DND-41 (cell line): ENCODE results near the gene MECR.

Experiments used
- ATAC-seq: fragments of 200-7000 bp; cut with Tn5 transposase; 3 replicates; pipeline ENCODE4 v1.9.1; 2021; ENCODE audit warnings: low read depth; ENCODE audit not compliant: insufficient read depth
- DNase-seq: peaks from one replicate; pipeline ENCODE4 v3.0.0-alpha.2; 2020
- H2AFZ ChIP-seq: 2 replicates; pipeline ENCODE4 v1.6.0; 2012; ENCODE audit warnings: low read depth, low read length
- H3K27ac ChIP-seq: 2 replicates; pipeline ENCODE4 v1.5.1; 2012; ENCODE audit warnings: low read length, inconsistent platforms
- H3K27me3 ChIP-seq: fragments of 200-600 bp; sonication (generic); 2 replicates; pipeline ENCODE4 v1.6.0; 2012; ENCODE audit warnings: low read length, mild to moderate bottlenecking, inconsistent platforms; ENCODE audit not compliant: insufficient read depth, poor library complexity
- H3K36me3 ChIP-seq: 2 replicates; pipeline ENCODE4 v1.5.1; 2012; ENCODE audit warnings: low read length, inconsistent platforms; ENCODE audit not compliant: insufficient read depth
- H3K4me1 ChIP-seq: 2 replicates; pipeline ENCODE4 v1.5.1; 2012; ENCODE audit warnings: mild to moderate bottlenecking, low read length; ENCODE audit not compliant: insufficient read depth
- H3K4me2 ChIP-seq: 2 replicates; pipeline ENCODE4 v1.6.0; 2012; ENCODE audit warnings: mild to moderate bottlenecking, moderate library complexity, low read length, inconsistent platforms; ENCODE audit not compliant: insufficient read depth
- H3K4me3 ChIP-seq, 2 experiments: fragments of 200-600 bp in 1 of 2; shearing (Covaris generic) in 1 of 2; 2 replicates each; pipeline ENCODE4 v1.5.1; 2012 to 2016; ENCODE audit warnings: inconsistent platforms in 2 of 2, low read length in 2 of 2, mild to moderate bottlenecking in 2 of 2, low read depth in 1 of 2, moderate library complexity in 1 of 2
- H3K79me2 ChIP-seq: 2 replicates; pipeline ENCODE4 v1.6.0; 2012; ENCODE audit warnings: low read length, inconsistent platforms; ENCODE audit not compliant: insufficient read depth
- H3K9ac ChIP-seq: 2 replicates; pipeline ENCODE4 v1.6.0; 2012; ENCODE audit warnings: low read depth, mild to moderate bottlenecking, inconsistent platforms, low read length, moderate library complexity
- H3K9me3 ChIP-seq: 2 replicates; pipeline ENCODE4 v1.5.1; 2012; ENCODE audit warnings: low read length, moderate library complexity, mild to moderate bottlenecking, inconsistent platforms; ENCODE audit not compliant: insufficient read depth, severe bottlenecking
- H4K20me1 ChIP-seq: 2 replicates; pipeline ENCODE4 v1.6.0; 2012; ENCODE audit warnings: low read length; ENCODE audit not compliant: insufficient read depth
- EZH2 ChIP-seq: IDR thresholded peaks from 3 replicates; pipeline ENCODE4 v1.6.1; 2012; ENCODE audit warnings: borderline replicate concordance, low read depth, mild to moderate bottlenecking, moderate library complexity, low read length, inconsistent platforms; ENCODE audit not compliant: severe bottlenecking
- TF ChIP-seq, protein P1 (sequence below): IDR thresholded peaks from 2 replicates; pipeline ENCODE4 v1.5.1; 2012; ENCODE audit warnings: borderline replicate concordance, low read length, moderate library complexity, mild to moderate bottlenecking; ENCODE audit not compliant: poor library complexity, severe bottlenecking; ENCODE audit errors: extremely low read depth

Gene MECR

DNA sequence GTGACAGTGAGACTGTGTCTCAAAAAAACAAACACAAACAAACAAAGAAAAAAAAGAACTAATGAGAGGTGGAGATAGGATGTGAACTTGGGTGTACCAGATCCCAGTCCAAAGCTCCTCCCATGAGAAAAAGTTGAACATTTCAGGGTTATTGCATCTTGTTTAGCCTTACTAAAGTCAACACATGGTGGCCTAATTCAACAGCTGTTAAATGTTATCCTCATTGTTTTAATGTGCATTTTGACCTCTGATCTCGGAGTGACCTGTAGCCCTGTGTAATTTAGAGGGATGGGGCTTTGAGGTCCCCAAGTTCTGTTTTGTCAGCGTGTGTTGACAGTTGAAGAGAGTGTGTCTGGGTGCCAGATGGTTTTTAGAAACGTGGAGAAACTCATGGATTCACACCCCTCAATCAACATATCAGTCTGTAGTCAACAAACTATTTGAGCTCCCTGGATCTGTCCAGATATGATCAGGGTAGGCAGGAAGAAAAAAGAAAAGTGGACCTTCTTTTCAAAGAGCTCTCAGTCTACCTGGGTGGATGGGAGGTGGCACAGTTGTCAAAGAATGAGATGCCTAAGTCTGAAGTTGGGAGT, 40.3 kb upstream of the MECR start:
- no peak for ATAC-seq
- H2AFZ ChIP-seq = no peak overlapping the region
- H3K4me2 ChIP-seq = no peak overlapping the region
- no peaks in the 10 kb centered on the region for H4K20me1 ChIP-seq
- peaks cover 5% of the 10 kb centered on the region for H3K27me3 ChIP-seq
- H3K4me3 ChIP-seq = no peak overlapping the region
- H3K4me1 ChIP-seq = no peaks in the 10 kb centered on the region
- H3K9me3 ChIP-seq = no peaks in the 10 kb centered on the region
- no peaks in the 10 kb centered on the region for H3K36me3 ChIP-seq
- no peak for TF ChIP-seq EZH2
- TF ChIP-seq, protein P1, sequence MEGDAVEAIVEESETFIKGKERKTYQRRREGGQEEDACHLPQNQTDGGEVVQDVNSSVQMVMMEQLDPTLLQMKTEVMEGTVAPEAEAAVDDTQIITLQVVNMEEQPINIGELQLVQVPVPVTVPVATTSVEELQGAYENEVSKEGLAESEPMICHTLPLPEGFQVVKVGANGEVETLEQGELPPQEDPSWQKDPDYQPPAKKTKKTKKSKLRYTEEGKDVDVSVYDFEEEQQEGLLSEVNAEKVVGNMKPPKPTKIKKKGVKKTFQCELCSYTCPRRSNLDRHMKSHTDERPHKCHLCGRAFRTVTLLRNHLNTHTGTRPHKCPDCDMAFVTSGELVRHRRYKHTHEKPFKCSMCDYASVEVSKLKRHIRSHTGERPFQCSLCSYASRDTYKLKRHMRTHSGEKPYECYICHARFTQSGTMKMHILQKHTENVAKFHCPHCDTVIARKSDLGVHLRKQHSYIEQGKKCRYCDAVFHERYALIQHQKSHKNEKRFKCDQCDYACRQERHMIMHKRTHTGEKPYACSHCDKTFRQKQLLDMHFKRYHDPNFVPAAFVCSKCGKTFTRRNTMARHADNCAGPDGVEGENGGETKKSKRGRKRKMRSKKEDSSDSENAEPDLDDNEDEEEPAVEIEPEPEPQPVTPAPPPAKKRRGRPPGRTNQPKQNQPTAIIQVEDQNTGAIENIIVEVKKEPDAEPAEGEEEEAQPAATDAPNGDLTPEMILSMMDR = no peak
- H3K27ac ChIP-seq = no peak overlapping the region
- no peak overlapping the region for H3K9ac ChIP-seq
- DNase-seq = no peak
- no peaks in the 10 kb centered on the region for H3K79me2 ChIP-seq

DNA sequence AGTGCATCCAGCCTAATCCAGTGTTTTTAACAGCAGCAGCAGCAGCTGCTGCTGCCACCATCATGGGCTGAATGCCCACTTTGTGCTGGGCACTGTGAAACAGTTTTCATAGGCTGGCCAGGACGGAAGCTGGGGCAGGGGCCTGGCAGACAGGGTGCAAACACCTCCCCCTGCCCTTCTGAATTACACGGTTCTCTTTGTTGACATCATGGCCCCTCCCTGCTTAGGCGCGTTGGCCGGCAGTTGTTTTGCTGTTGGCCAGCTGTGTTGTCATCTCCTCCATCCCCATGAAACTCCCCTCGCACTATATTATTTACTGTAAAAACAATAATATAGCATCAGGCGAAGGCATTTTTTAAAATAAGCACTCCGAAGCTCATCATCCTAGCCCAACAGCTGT, 38.6 kb upstream of the MECR start:
- ATAC-seq (no peak), DNase-seq (no peak)
- H3K9ac ChIP-seq = no peak overlapping the region
- H3K9me3 ChIP-seq = no peaks in the 10 kb centered on the region
- no peaks in the 10 kb centered on the region for H3K36me3 ChIP-seq
- no peak overlapping the region for H3K4me3 ChIP-seq
- no peaks in the 10 kb centered on the region for H3K4me1 ChIP-seq
- H3K27me3 ChIP-seq = peaks cover 5% of the 10 kb centered on the region
- no peaks in the 10 kb centered on the region for H3K79me2 ChIP-seq
- H4K20me1 ChIP-seq = no peaks in the 10 kb centered on the region
- no peak overlapping the region for H3K4me2 ChIP-seq
- H2AFZ ChIP-seq = no peak overlapping the region
- H3K27ac ChIP-seq = no peak overlapping the region
- TF ChIP-seq EZH2 = no peak
- TF ChIP-seq, protein P1 = no peak

DNA sequence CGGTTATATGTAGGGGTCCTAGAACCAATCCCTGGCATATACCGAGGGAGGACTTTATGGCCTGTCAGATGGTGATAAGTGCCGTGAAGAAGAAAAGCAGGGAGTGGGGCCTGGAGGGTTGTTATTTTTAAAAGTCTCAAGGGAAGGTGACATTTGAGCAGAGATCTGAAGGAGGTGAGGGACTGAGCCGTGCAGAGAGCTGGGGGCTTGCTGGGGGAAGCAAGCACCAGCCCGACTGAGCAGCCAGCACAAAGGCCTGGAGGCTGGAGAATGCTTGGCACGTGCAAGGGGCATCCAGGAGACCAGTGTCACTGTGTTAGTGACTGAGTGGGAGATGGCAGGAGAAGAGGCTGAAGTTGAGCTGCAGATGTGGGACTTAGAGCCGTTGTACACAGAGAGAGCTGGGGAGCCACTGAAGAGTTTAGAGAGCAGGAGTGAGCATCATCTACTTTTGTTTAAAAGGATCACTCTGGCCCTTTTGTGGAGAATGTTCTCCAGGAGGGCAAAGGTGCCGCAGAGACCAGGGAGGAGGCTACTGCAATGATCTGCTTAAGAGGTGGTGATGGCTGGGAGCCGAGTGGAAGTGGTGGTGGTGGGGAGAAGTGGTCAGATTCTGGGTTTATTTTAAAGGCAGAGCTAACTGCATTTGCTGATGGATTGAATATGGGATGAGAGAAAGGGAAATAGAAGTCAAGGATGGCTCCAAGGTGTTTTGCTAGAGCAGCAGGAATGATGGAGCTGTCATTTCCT, 36.8 kb upstream of the MECR start:
- Histone ChIP-seq H3K36me3 (no peaks in the 10 kb centered on the region), H3K27ac (no peak overlapping the region), H3K4me1 (no peaks in the 10 kb centered on the region), H3K4me3 (no peak overlapping the region), H3K9ac (no peak overlapping the region), H3K9me3 (no peaks in the 10 kb centered on the region), H3K27me3 (peaks cover 5% of the 10 kb centered on the region), H3K79me2 (no peaks in the 10 kb centered on the region), H3K4me2 (no peak overlapping the region), H2AFZ (no peak overlapping the region), H4K20me1 (no peaks in the 10 kb centered on the region)
- TF ChIP-seq, protein P1 = no peak
- no peak for TF ChIP-seq EZH2
- no peak for DNase-seq
- ATAC-seq = no peak
